Limb (tissue), 2 donors: ENCODE measurements around the gene PATE4.
"Not testable (repeated sequence)": the region's sequence is repeated elsewhere in the genome, so short reads cannot be mapped to it uniquely, and the experiment has no call there.

Experiments used
- DNase-seq, 2 donors: peaks; one replicate each; pipeline ENCODE4 v3.0.0-alpha.2; 2016; ENCODE audit errors: extremely low spot score in 2 of 2

Gene PATE4, protein sequence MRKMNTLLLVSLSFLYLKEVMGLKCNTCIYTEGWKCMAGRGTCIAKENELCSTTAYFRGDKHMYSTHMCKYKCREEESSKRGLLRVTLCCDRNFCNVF

DNA sequence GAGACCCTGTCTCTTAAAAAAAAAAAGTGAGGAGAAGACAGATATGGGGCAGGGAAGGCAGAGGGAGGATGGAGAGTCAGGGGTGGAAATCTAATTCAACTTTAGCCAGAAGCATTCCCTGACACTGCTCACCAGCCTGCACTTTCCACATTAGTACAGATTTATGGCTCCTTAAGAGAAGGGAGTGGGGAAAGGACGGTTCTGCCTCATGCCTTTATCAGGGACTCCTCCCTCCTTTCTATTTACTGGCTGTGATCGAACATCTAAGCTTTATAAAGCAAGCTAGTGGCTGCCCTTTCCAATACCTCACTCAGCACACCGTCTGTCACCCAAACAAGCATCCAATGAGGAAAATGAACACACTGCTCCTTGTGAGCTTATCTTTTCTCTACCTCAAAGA lies at the start of gene PATE4:
PATE4 (plus strand) TSS at position 301 of the 400 bp plus-strand sequence; CDS start at position 345, 44 bp downstream.
- DNase-seq, result no peak

DNA sequence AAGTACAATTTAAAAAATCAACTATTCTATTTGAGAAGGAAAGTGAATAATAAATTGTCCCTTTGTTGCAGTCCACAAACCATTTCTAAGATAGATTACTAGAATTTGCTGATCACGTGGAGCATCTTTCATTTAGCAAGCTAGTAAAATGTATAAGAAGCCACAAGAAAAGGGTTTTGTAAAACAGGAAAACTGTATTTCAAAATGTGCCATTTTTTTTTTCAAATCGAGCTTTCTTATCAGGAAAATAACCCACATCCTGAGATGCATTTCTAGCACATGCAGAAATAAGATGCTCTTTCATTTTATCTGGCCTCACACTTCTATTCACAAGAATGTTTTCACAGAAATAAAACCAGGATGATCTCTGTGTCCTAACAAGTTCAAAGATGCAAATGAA lies 48.4 kb upstream of the PATE4 start:
- DNase-seq, result no peak

DNA sequence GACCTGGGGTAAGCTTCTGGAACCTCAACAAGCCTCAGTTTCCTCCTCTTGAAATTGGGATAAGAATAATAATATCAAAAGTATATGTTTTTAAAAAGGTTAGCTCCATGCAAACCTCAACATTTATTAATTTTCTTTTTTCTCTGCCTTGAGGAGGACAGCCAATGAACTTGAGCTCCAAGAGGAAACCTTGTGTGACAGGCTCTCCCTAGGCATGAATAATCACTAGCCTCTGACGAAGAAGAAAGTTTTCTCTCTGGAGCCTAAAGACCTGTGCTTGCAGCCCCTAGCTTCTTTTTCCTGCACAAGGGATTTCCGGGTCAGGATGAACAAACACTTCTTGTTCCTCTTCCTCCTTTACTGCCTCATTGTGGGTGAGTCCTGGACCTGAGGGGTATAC lies 45.3 kb upstream of the PATE4 start, which contains the start of gene PATE3:
PATE3 (plus strand) TSS at position 301 of the 400 bp plus-strand sequence; CDS start at position 326, 25 bp downstream.
- no peak for DNase-seq

DNA sequence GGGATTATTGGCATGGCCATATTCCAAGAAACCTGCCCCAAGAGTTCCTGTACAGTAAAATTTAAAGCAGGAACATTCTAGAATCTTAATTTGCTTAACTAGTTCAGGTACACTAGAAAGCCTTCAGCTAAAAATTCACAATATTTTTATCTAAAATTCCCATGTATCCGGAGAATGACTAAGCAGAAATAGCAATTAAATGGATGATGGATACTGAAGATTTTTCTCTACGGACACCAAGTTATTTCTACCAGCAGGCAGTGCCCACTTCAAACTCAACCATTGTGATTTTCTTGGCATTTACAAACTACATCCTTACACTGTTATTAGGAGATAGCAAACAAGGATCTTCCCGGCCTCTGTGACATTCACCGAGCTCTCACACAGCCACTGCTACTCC lies 42.3 kb upstream of the PATE4 start:
- DNase-seq, result no peak

DNA sequence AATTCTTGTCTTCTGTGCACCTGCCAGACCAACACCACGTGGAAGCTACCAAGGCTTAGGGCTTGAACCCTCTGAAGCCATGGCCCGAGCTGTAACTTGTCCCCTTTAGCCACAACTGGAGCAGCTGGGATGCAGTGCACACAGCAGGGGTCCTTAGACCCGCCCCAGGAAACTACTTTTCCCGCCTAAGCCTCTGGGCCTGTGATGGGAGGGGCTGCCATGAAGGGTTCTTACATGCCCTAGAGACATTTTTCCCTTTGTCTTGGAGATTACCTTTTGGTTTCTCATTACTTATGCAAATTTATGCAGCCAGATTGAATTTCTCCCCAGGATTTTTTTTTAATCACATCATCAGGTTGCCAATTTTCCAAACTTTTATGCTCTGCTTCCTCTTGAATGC lies 35.5 kb upstream of the PATE4 start:
- no peak for DNase-seq

DNA sequence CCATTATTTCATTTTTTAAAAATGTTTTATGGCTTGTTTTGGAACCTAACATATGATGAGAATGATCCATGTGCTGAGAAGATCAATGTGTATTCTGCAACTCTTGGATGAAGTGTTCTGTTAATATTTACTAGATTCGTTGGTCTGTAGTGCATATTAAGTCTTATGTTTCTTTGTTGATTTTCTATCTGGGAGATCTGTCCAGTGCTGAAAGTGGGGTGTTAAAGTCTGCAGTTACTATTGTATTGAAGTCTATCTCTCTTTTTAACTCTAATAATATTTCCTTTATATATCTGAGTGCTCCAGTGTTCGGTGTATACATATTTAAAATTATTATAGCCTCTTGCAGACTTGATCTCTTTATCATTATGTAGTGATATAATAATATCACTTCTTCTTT lies 33.3 kb upstream of the PATE4 start:
- no peak for DNase-seq

DNA sequence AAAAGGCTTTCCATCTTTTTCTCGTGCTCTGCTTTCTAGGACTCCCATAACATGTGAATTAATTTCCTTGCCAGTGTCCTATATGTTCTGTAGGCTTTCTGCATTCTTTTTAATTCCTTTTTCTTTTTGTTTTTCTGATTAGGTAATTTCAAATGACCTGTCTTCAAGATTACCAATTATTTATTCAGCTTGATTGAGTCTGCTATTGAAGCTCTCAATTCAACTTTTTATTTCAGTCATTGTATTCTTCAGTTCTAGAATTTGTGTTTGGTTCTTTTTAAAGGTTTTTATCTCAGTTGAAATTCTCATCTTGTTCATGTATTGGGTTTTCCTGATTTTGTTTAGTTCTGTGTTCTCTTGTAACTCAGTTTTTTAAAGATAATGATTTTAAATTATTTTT lies 30.7 kb upstream of the PATE4 start:
- no peak for DNase-seq

DNA sequence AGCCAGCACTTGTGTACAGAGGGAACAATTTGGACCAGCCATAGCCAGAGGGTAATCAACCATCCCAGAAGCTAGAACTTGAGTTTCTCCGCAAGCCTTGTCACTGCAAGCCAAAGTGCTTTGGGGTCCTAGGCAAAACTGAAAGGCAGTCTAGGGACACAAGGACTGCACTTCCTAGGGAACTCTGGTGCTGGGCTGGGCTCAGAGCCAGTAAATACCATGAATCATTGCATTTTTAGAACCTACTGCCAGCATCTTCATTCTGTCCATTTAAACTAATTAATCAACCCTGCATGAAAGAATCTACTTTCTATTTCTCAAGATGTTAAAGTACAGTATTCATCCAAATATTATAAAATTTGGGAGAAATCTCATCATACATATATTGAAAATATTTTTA lies 25.2 kb upstream of the PATE4 start:
- DNase-seq, result no peak

DNA sequence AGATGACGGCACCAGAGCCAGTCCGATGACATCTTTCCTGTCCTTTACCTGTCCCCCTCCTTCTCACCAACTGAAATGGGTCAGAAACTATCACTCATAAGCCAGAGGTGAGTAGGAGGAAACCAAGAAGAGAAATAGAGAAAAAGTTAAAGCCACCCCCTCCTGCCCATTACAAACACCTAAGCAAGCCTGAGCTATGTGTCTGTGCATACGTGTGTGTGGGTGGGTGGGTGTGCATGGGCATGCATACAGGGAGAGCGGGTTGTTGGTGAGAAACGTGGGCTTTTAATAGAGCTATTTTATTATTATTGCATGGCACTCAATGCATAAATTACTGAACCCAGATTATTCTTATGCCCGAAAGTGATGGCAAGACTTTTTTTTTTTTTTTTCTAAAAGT lies 2.6 kb downstream of the PATE4 start:
- no peak for DNase-seq

DNA sequence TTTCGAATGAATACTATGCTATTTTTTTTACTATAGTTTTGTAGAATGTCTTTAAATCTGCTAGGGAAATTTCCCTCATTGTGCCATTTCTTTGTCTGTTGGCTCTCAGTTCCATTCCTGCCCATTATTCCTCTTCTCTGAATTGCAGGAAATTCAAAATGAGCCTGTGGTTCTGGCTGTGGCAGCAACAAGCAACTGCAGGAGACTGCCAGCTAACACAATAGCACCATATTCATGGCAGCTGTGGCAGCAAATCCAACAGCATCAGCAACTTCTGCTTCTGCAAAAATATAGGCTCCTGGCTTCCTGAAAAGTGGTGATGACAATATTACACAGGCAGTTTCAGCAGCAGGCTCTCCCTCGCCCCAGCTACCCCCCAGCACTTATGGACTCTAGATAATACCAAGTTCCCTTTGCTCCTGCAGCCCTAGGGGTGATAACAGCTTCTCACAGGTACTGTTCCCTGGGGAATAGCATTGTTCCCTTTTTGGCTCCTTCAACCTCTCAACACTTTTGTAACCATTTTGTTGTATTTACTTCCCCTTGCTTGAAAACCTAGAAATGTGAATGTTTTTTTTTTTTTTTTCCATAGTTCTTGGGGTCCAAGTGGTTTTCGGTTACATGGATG lies 9.3 kb downstream of the PATE4 start:
- no peak for DNase-seq

DNA sequence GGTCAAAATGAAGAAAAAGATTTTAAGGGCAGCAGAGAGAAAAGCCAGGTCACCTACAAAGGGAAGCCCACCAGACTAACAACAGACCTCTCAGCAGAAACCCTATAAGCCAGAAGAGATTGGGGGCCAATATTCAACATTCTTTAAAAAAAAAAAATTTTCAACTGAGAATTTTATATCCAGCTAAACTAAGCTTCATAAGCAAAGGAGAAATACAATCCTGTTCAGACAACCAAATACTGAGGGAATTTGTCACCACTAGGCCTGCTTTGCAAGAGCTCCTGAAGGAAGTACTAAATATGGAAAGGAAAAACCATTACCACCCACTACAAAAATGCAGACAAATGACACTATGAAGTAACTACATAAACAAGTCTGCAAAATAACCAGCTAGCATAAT lies 13.1 kb downstream of the PATE4 start:
- DNase-seq, result no peak

DNA sequence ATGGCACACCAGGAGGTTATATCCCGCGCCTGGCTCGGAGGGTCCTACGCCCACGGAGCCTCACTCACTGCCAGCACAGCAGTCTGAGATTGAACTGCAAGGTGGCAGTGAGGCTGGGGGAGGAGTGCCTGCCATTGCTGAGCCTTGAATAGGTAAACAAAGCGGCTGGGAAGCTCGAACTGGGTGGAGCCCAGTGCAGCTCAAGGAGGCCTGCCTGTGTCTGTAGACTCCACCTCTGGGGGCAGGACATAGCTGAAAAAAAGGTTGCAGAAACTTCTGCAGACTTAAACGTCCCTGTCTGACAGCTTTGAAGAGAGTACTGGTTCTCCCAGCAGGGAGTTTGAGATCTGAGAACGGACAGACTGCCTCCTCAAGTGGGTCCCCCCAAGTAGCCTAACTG lies 24.6 kb downstream of the PATE4 start:
- DNase-seq, result not testable (repeated sequence)

DNA sequence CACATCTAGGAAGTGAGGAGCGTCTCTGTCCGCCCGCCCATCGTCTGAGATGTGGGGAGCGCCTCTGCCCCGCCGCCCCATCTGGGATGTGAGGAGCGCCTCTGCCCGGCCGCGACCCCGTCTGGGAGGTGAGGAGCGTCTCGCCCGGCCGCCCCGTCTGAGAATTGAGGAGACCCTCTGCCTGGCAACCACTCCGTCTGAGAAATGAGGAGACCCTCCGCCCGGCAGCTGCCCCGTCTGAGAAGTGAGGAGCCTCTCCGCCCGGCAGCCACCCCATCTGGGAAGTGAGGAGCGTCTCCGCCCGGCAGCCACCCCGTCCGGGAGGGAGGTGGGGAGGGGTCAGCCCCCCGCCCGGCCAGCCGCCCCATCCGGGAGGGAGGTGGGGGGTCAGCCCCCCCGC lies 29.7 kb downstream of the PATE4 start:
- DNase-seq, result not testable (repeated sequence)

DNA sequence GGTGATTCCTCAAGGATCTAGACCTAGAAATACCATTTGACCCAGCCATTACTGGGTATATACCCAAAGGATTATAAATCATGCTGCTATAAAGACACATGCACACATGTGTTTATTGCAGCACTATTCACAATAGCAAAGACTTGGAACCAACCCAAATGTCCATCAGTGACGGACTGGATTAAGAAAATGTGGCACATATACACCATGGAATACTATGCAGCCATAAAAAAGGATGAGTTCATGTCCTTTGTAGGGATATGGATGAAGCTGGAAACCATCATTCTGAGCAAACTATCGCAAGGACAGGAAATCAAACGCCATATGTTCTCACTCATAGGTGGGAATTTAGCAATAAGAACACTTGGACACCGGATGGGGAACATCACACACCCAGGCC lies 32.2 kb downstream of the PATE4 start:
- DNase-seq, result not testable (repeated sequence)

DNA sequence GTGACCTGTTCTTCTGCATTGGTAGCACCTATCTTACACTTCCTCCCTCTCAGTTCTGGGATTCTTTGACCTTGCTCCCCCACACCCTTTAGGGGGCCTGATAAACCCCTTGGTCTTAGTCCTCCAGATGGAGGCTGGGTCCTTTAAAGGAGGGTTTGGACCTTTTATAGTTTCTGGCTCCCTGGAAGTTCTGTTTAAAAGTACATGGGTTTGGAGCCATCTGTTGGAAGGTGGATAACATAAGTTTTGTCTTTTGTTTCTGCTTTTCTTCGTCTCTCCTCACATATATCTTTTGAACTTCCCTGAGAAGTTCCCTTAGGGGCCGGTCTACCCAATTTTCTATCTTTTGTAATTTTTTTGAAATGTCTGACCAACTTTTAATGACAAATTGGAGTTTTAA lies 36.4 kb downstream of the PATE4 start:
- DNase-seq, result no peak

DNA sequence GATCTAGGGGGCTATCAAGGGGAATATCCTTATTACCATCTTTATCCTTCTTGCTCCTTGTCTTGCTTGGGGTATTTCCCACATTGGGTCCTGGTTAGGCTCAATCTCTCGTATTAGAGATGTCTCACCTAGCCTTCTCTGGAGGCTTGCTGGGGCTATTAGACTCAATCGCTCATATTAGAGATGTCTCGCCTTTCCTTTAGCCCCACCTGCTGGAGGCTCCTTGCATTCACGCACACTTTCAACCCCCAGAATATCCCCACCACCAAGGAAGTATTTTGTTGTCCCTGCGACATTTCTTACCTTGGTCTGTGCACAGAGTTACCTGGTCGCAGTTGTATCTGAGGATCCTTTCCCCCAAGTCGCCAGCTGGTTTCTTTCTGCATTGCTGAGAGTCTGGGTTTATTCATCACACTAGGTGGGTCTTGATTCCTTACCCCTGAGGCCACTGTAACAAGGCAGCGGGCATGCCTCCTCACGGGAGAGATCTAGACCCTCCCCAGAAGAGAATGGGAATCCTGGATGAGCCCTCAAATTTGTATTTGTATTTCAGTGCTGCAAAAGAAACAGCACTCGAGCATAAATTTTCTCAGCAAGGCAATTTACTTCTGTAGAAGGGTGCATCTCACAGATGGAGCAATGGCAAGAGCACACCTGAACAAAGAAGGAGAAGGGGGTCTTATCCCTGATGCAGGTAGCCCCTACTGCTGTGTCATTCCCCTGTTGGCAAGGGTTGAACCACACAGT lies 38.4 kb downstream of the PATE4 start:
- DNase-seq, result no peak

DNA sequence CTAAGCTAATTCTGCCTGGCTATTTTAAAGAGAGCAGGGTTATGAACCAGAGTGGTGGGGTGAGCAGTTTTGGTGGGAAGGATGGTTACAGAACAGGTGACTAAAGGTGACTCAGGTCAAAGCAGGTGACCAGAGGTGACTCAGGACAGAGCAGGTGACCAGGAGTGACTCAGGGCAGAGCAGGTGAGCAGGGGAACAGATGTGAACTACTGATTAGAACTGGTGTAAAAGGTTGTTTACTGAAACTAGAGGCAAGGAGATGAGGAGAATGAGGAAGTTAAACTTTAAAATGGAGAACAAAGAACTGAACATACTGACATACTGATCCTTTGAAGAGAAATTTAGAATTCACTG lies 39.0 kb downstream of the PATE4 start:
- no peak for DNase-seq

DNA sequence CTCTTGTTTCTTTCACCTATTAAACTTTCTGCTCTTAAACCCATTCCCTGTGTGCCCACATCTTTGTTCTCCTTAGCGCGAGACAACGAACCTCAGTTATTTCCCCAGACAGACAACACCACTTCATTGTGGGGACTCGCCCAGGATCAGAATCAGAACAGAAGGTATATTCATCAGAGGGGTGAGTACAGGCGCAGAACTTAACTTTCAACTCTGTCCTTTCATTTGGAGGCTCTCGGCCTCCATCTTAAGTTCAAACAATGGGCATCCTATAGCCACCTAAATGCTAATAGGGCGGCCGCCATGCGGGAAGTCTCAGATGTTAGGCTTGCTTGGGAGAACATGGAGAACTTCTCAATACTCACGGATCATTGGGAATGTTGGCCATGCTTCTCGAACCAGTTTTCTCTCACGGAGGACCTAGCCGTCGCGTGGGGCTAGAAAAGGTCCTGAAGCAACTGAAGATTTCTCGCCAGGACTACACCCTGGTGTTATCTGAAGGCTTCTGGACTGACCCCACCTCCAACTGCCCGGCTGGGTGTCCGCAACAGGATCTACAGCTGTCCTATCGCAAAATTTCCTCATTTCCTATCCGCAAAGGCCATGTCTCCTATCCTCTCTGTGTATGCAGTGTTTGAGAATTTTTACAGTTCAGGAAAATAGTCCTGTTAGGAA lies 40.9 kb downstream of the PATE4 start:
- no peak for DNase-seq

DNA sequence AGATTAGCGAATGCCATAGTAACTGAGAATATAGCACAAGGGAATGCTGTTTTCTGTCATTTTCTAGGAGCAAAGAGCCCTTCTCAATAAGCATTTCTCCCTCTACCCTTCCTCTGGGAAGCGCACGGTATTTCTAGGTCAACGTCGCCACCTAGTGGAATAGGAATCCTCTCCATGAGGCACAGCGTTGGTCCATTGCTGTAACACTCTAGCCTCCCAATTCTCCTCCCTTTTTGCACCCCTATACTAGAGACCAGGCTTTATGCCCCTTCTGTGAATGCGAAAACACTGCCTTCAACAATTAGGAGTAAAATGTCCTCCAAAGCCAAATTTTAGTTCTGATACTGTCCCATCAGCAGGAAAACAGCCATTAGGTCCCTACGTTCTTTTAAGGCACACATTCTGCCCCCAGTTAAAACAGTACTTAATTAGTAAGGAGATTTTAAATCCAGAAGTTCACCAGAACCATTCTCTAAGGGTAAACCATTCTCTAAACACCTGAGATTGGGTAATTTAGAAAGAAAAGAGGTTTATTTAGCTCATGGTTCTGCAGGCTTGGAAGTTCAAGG lies 41.5 kb downstream of the PATE4 start:
- peak; percentile 70 to 78 for DNase-seq

DNA sequence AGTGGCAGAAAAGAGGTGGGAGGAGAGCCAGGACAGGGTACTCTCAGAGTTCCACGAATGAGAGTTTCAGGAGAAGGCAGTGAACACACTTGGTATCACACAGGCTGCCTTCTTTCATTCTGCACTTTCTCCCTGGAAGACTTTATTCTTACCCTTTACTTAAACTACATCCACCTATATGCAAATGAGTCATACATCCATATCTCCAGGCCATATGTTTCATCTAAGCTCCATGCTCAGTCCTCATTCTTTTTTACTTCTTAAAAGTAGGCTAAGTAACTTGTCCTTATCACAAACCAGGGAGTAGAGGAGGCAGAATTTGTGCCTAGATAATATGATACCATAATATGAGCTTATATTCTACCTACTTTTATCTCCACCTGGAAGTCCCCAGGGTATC lies 48.2 kb downstream of the PATE4 start:
- DNase-seq, result no peak

DNA sequence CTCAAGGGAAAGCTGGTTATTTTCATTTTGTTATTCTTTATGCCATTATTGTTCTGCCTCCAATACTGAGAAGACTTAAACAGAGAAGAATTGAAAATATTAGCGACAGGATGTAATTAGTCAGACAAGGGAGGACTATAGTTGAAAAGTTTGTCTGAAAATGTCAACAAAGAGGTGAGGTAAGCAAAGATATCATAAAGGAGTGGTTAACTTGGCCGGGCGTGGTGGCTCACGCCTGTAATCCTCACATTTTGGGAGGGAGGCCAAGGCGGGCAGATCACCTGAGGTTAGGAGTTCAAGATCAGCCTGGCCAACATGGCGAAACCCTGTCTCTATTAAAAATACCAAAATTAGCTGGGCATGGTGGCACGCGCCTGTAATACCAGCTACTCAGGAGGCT lies 50.3 kb downstream of the PATE4 start:
- no peak for DNase-seq

DNA sequence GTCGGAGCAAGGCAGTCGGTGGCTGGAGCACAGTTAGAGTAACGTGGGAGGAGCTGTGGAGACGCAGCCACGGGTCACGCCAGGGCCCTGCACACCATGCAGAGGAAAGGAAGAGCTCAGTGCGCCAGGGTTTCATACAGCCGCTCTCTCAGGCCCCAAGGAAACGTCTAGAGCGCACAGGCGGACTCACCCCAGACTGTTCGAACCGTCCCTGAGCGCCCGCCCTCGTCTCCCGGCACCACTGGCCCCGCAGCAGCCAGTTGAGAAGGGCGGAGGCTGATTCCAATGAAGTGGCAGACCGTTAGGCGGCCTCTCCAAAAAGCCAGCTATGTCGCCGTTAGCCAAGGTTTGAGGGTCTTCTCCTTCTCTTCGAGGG lies 53.9 kb downstream of the PATE4 start:
- DNase-seq, result peak in 1 of 2 donors; percentile 8
